ENCODE data around the gene IMPG2. TPM values are rescaled to one million over a fixed set of nuclear protein-coding genes. Genes with fewer than 3 reads are reported as not detected.

Gene IMPG2
- total RNA-seq, 1 donor from 2014 or later, result 2.4 TPM

- Mint-ChIP-seq H3K9me3 (ENCODE audit: unreplicated experiment) (no peaks in the 10 kb centered on the region), H3K27ac (ENCODE audit: unreplicated experiment) (no peak overlapping the region), H3K4me3 (ENCODE audit: unreplicated experiment) (no peak overlapping the region), H3K27me3 (ENCODE audit: unreplicated experiment) (no peaks in the 10 kb centered on the region), H3K4me1 (ENCODE audit: low read depth, unreplicated experiment) (no peaks in the 10 kb centered on the region), H3K36me3 (ENCODE audit: unreplicated experiment) (no peaks in the 10 kb centered on the region)
- TF ChIP-seq CTCF (IDR thresholded peaks at IDR 0.05; ENCODE audit: partially characterized antibody, unreplicated experiment), result no peak
- DNase-seq, result no peak
Observed at GRCh38 chr3:101329016-101329673, 8.8 kb upstream of the IMPG2 start.

DNA sequence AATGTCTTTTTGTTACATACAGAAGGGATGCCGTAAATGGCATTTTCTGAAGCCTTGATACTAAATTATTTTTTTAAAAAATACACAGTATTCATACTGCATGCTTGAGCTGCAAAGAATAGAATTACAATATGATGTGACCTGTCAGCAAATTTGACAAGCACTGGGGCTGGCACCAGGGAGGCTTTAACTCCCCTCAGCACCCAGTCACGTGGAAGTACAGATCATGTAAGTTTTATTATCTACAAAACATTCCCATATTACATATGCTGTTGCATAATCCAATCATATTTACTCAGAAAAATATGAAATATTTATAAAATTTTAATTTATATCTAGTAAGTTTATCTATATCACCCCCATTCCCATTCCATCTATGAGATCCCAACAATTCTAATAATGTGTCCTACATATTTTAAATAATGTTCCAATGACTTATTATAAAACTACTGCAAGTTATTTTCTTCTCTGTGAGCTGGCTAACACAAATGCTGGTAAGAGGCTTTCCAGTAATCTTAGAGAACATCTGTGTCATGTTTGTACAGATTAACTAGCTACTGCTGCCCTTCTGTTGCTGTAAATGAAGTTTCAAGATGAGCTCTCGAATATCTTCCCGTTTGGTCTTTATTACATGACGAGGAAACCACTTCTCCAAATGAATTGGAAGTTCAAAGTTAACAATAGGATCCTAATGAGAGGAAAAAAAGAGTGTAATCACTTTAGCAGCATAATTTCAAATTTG lies 5.2 kb upstream of the IMPG2 start:
- TF ChIP-seq CTCF (IDR thresholded peaks at IDR 0.05; ENCODE audit: partially characterized antibody, unreplicated experiment), result no peak
- H3K9me3 Mint-ChIP-seq (ENCODE audit: unreplicated experiment), result no peaks in the 10 kb centered on the region
- H3K4me3 Mint-ChIP-seq (ENCODE audit: unreplicated experiment), result no peak overlapping the region
- no peaks in the 10 kb centered on the region for H3K36me3 Mint-ChIP-seq (ENCODE audit: unreplicated experiment)
- DNase-seq, result no peak
- no peaks in the 10 kb centered on the region for H3K4me1 Mint-ChIP-seq (ENCODE audit: low read depth, unreplicated experiment)
- H3K27me3 Mint-ChIP-seq (ENCODE audit: unreplicated experiment), result no peaks in the 10 kb centered on the region
- H3K27ac Mint-ChIP-seq (ENCODE audit: unreplicated experiment), result no peak overlapping the region

- Mint-ChIP-seq H3K27ac (ENCODE audit: unreplicated experiment) (no peak overlapping the region), H3K4me3 (ENCODE audit: unreplicated experiment) (no peak overlapping the region), H3K9me3 (ENCODE audit: unreplicated experiment) (no peaks in the 10 kb centered on the region), H3K4me1 (ENCODE audit: low read depth, unreplicated experiment) (no peaks in the 10 kb centered on the region), H3K27me3 (ENCODE audit: unreplicated experiment) (no peaks in the 10 kb centered on the region), H3K36me3 (ENCODE audit: unreplicated experiment) (no peaks in the 10 kb centered on the region)
- no peak for DNase-seq
- TF ChIP-seq CTCF (IDR thresholded peaks at IDR 0.05; ENCODE audit: partially characterized antibody, unreplicated experiment), result no peak
Observed at GRCh38 chr3:101319531-101319930, 844 bp downstream of the IMPG2 start.

- Mint-ChIP-seq H3K4me3 (ENCODE audit: unreplicated experiment) (no peak overlapping the region), H3K4me1 (ENCODE audit: low read depth, unreplicated experiment) (no peaks in the 10 kb centered on the region), H3K27me3 (ENCODE audit: unreplicated experiment) (no peaks in the 10 kb centered on the region), H3K9me3 (ENCODE audit: unreplicated experiment) (peaks cover 8% of the 10 kb centered on the region), H3K27ac (ENCODE audit: unreplicated experiment) (no peak overlapping the region), H3K36me3 (ENCODE audit: unreplicated experiment) (peaks cover 28% of the 10 kb centered on the region)
- TF ChIP-seq CTCF (IDR thresholded peaks at IDR 0.05; ENCODE audit: partially characterized antibody, unreplicated experiment), result no peak
- DNase-seq, result no peak
Observed at GRCh38 chr3:101312545-101312944, 7.8 kb downstream of the IMPG2 start.

- H3K9me3 Mint-ChIP-seq (ENCODE audit: unreplicated experiment), result peaks cover 8% of the 10 kb centered on the region
- TF ChIP-seq CTCF (IDR thresholded peaks at IDR 0.05; ENCODE audit: partially characterized antibody, unreplicated experiment), result no peak
- DNase-seq, result no peak
- H3K4me1 Mint-ChIP-seq (ENCODE audit: low read depth, unreplicated experiment), result no peaks in the 10 kb centered on the region
- H3K4me3 Mint-ChIP-seq (ENCODE audit: unreplicated experiment), result no peak overlapping the region
- peaks cover 31% of the 10 kb centered on the region for H3K36me3 Mint-ChIP-seq (ENCODE audit: unreplicated experiment)
- H3K27ac Mint-ChIP-seq (ENCODE audit: unreplicated experiment), result no peak overlapping the region
- H3K27me3 Mint-ChIP-seq (ENCODE audit: unreplicated experiment), result no peaks in the 10 kb centered on the region
Observed at GRCh38 chr3:101311676-101312075, 8.7 kb downstream of the IMPG2 start.
